Stimulated activated CD8-positive, alpha-beta memory T cell treated with anti-CD3 and anti-CD28 coated beads, Interleukin-12 subunit alpha, Interleukin-12 subunit beta, amount 100 ng/mL, for 24 hours (primary cell): ENCODE data around the gene MYO19.
"Not testable (repeated sequence)": the region's sequence is repeated elsewhere in the genome, so short reads cannot be mapped to it uniquely, and the experiment has no call there.

ENCODE experiments used
- DNase-seq: peaks from one replicate; pipeline ENCODE4 v3.0.0-alpha.2; 2020; ENCODE audit errors: extremely low read depth

The MYO19 gene

DNA sequence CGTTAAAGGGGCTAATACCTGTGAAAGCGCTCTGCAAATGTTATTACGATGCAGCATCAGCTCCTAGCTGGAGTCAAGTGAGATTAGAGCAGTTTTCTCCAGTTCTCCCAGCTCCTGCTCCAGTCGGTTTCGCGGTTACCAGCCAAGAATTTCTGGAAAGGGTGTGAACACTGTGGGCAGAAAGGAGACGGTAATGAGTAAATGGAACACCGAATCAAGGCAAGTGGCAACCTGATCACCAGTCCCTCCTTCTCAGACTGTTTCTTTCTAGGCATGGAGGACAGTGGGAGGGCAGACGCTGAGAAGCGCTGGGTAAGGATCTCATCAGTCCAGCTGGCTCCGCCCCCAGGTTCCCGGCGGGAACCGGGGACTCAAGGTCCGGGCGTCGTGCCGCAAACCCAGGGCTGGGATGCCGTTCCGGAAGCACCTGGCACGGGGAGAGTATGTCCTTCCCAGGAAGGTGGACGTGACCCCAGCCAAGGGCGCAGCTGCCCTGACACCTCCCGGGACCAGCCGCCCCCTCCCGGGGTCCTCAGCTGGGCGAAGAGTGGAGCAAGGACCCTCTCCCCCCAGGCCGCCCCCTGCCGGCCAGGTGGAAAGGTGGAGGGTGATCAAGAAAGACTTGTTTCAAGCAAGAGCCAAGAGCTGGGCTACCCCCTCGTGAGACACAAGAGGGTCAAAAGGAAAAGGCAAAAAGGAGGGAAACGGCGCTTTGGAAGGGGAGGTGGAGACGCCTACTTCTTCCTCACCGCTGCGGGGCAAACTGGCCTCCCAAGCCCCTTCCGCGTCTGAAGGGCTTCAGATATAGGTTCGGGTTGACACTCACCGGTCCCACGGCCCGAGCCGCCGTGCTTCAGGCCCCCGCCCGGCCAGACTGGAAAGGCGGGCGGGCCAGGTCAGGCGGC is 481 bp downstream of the MYO19 start:
- no peak for DNase-seq

DNA sequence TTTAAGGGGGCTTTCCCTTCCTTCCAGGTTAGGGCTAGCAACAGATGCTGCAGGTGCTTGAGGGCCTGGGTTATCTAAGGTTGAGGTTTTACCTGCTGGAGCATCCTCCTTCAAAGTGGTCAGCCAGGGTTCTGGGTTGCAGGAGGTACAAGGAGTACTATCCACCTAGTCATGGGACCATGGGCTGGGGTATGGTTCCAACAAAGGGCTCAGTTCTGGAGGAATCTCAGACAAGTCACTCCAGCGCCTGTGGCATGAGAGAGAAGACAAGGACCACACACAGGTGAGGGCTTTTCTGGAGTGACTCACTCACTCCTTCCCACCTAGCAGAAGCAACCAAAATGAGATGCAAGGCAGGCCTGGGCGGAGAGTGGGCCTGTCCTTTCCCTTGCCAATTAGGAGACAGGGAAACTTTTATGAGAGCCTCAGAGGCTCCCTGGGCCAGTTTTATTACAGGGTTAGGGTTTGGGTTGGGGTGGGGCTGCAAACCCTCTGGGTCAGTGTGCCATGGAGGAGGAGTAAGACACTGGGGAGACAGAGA is 2.2 kb downstream of the MYO19 start:
- DNase-seq: no peak

DNA sequence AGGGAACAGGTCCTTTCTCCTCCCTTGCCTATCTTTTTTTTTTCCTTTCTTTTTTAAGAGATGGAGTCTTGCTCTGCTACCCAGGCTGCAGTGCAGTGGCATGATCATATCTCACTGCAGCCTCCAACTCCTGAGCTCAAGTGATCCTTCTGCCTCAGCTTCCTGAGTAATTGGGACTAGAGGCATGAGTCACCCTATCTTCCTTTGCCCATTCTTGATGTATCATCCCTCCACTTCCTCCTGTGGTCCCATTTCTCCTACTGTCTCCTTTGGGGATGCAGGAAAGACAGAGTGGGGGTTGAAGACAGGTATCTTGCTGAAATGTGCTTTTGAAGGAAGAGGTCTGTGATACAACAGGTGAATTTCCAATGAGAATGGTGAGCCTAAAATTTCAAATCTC is 5.5 kb downstream of the MYO19 start:
- DNase-seq: no peak

DNA sequence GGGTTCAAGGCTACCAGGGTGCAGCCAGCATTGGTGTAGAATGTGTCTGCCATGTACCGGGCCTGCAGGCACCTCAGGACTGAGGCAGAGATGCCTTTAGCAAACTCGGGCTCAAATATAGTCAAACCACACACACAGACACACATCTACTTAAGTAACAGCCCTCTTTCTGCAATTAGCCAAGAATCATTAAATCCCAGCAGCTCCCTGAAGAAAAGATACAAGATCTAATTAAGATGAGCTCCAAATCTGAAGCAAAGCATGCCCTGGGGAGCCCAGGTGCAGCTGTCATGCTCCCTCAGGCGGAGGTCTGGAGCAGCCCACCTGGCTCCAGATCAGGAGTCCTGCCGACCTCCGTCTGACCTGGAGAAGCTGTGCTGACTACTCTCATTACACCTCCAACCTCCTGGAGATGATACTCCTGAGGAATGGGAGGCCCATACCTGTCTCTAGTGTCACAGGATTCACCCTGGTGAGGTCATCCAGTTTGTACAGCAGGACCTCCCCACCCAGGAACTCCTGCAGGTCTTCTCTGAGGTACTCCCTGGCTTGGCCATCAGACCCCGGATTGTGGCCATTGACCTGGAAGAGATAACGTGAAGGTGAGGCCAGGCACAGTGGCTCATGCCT is 6.9 kb downstream of the MYO19 start:
- DNase-seq: no peak

DNA sequence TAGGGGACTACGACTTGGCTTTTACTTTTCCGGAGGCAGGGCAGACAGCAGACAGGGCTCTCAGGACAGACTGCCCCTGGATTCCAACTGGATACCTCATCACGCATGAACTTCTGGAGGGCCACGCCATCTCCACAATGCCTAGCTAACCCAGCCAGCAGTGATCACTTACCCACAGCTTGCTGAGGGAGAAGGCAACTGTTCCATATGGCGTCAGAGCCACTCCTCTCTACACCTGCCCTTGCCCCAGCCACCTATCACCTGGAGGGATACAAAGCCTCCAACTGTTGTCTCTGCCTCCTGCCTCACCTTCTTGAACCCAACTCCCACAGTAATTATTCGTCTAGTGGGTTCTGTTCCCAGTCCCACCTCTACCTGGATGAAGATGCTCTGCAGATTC is 8.8 kb downstream of the MYO19 start:
- DNase-seq: no peak

DNA sequence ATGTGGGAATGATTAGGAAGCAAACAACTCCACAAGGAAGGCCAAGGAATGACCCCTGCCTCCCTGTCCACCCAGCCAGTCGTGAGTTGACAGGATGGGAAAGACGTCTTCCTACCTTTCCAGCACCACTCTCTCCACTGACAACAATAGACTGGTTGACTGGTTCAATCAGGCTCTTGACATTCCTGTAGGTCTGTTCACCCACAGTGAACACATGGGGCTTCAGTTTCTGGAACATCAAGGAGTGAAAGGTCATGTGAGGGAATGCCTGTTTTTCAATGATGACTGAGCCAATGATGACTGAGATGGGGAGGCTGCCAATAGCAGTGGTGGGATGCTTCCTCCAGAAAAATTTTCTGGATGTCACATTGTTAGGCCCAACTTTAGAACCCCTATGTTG is 9.6 kb downstream of the MYO19 start:
- DNase-seq: no peak

DNA sequence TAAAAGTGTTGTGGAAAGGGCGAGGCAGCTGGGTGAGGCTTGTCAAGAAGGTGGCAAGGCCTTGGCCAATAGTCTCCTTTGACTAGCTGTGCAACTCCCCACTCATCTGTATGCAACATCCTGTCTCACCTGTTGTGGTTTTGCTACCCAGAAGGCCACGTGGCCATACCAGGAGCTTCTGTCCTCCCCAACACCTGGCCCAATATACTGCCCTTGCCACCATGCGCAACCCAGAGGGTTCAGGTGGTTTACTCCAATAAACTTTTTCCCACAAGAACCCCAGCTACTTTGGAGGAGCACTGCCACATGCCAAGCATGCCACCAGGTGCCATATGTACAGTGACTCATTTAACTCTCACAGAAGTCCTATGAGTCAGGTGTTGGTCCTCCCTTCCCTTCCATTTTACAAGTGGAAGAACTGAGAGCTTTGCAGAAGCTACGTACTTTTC is 10.2 kb downstream of the MYO19 start:
- no peak for DNase-seq

DNA sequence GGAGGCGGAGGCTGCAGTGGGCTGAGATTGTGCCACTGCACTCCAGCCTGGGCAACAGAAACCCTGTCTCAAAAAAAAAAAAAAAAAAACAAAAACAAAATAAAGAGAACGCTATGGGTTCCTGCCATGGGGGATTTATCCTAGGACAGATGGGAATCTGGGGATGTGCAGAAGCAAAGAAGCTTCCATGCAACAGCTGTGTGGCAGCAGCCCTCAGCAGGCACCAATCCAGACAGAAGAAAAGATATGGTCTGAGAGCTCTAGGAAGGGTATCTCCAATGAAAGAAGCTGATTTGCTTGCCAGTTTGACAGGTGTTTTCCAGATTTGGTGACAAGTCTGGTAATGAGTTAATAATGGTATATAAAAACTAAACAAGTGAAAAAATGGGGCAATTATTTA is 11.6 kb downstream of the MYO19 start:
- DNase-seq: no peak

DNA sequence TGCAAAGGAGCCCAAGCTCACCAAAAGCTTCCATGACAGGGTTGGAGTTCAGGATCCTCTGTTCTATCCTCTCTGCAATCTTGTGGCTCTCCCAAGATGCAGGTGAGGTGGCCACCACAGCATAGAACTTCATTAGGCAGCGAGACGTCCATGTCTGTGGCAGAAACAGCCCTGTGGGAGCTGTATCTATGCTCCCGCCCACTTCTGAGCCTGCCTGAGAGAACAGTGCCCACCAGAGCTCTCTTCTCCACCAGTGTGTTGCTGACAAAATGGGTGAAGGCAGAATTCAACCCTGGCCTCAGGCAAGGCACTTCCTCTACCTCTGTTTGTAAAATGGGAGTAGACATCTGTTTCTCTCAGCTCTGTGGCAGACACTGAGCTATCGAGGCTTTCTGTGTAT is 18.8 kb downstream of the MYO19 start:
- no peak for DNase-seq

DNA sequence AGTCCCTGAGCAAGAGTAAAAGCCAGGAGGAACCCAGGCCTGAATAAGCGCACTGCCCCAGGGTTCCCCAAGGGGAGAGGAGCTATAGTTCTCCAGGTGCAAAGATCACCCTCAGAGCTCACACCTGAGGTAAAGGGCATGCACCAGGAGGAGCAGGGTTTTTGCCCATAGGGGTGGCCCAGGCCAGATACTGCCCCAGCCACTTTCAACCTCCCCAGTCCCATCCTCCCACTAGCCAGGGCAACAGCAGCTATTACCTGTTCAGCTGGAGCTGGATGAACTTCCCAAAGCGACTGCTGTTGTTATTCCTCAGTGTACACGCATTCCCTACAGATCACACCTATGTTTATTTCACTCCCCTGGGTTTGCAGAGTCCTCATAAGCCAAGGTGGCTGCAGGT is 19.8 kb downstream of the MYO19 start:
- DNase-seq: no peak

DNA sequence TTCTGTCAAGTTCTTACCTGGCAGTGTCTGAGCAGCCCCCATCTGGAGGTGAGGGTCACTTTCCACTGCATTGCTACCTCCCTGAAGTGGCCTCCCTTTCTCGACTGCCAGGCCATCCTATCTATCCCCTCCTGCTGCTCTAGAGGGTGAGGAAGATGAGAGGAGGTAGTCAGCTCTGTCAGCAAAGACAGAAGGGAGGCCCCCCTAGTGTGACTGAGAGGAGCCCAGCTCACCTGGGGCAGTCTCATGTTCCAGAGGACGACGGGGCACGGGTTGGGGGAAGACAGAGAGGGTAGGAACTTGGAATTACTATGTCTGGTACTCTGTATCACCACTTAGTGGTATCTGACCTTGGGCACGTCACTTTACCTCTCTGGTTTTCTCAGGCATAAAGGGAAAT is 22.0 kb downstream of the MYO19 start:
- DNase-seq: no peak

DNA sequence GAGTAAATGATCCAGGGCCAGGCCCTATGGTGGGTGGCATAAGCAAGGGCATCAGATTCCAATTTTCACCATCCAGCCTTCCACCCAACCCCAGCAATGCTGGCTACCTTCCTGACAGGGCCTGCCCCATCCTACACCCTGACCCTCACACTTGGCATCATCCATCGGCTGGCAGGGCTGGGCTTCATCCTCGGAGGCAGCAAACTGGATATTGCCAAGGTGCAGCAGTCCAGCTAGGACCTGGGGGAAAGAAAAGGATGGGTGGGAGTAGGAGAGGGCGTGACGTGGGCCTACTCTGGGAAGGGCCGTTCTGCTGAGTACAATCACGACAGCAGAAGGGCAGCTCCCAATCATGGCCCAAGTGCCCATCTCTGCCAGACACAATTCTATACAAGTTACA is 23.5 kb downstream of the MYO19 start:
- no peak for DNase-seq

DNA sequence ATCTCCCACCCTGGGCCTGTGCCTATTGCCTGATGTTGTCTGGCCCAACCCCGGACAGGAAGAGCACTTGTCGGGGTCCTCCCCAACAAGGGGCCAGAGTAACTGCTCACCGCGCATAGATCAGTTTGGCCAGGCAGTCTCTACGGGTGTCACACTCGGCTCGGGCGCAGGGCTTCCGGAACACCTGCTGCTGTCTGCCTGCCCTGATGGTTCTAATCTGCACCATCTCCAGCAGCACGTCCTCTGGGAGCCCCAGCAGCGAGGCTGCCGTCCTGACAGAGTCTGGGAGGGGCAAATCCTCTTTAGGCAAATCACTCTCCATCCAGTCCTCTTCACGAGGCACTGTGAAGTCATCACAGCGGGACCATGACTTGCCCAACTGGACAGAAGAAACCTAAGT is 24.0 kb downstream of the MYO19 start:
- no peak for DNase-seq

DNA sequence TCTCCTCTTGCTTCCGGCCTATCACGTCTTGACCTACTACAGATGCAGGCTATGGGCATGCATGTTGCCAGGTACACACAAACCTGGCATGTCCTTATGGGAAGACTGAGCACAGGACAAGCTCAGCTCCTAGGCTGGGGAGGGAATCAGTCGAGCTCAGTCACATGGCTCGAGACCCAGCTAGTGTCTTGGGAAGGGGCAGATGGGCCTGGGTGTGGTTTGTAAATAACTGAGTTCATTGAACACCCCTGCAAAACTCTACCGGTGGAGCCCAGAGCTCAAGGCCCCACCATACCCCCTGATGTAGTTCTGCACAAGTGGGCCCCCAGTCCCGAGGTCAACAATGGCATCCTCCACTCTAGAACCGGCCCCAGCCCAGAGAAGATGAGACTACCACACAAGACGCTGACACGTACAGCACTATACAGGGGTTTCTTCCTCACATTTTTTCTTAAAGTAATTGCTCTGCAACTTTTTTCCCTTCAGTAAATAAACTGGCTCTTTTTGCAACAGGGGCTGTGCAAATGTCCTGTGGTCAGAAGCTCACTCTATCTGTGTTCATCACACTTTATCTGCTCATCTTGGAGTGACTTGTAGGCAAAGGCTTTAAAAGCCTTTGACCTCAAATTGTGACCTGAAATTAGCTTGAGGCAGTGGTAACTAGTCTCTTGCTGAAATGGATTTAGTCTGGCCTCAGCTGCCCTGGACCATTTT is 25.2 kb downstream of the MYO19 start:
- no peak for DNase-seq

DNA sequence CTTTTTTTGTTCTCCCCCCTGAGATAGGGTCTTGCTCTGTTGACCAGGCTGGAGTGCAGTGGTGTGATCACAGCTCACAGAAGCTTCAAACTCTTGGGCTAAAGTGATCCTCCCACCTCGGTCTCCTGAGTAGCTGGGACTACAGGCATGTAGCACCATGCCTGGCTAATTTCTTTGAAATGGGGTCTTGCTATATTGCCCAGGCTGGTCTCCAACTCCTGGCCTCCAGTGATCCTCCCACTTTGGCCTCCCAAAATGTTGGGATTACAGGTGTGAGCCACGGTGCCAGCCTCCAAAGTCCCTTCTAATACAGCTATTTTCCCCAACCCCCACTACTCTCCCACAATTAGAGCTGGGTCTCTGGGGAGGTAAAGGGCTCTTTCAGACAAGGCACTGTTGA is 26.2 kb downstream of the MYO19 start:
- not testable (repeated sequence) for DNase-seq

DNA sequence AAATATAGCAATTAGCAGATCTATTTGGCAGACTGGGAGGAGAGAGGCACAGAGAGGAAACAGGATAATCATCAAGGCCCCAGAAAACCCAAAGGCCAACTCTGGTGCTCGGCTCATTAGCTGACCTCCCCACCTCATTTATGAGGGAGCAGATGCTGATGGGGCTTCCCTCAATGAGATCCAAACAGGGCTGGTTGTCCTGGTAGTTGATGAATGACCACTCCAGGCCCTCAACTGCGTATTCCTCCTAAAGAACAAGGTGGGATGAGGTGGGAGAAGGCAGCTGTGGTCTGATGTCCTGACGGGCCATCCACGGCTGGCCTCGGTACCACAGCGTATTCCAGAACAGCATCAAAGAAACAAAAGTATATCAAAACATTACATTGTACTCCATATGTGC is 27.4 kb downstream of the MYO19 start:
- no peak for DNase-seq

DNA sequence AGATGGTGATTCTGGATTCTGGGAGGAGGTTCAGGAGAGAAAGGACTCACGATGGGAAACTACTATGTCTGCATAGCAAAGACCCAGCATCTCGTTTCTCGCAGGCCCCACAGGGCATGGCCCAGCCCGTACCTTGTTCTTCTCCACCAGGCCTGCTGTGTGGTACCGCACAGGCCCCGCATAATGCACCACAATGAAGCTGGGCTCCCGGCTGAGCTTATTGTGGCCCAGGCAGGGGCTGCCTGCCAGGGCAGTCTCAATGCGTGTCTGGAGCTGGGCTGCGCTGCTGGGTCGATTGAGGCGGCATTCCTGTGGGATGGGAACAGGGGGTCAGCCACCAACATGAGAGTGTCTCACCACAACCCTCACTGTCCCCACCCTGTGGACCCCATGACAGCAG is 27.8 kb downstream of the MYO19 start:
- no peak for DNase-seq

DNA sequence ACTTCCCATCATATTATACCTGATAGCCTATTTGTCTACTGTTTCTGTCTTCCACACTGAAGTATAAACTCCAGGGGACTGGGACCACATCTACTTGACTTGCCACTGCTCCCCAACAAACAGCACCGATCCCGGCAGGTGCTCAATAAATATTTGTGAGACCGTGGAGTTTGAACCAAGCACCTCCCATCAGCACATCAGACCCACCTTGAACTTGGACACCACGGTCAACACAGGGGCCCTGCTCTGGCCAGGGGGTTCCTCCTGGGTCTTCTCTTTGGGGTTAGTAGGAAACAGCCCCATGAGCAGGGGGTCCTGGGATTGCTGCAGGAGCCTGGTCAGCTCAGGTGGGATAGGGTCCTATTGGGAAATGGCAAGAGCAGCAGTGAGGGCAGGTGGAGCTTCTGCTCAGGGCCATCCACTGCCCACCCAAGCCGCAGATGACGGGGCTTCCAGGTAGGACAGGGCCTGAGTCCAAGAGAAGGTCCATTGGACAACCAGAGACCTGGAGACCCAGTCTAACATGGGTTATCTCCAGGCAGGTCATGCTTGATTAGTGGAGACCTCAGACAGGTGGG is 28.3 kb downstream of the MYO19 start:
- no peak for DNase-seq

DNA sequence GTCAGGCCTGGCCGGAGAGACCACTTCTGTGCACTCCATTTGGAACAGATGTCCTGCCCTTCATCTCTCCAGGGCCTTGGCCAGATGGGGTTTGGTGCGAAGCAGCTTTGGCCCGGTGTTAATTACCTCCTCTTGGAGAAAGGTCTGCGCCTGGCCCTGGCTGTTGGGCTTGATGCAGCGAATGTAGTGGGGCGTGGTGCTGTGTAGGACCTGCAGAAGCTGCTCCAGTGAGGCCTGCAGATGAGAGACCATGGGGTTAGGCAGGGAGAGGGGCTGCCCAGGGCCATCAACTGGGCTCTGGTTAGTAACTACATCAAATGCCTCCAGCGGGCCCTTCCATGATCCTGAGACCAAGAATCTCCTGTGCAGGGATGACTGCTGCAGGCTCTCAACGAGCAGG is 29.5 kb downstream of the MYO19 start:
- no peak for DNase-seq

DNA sequence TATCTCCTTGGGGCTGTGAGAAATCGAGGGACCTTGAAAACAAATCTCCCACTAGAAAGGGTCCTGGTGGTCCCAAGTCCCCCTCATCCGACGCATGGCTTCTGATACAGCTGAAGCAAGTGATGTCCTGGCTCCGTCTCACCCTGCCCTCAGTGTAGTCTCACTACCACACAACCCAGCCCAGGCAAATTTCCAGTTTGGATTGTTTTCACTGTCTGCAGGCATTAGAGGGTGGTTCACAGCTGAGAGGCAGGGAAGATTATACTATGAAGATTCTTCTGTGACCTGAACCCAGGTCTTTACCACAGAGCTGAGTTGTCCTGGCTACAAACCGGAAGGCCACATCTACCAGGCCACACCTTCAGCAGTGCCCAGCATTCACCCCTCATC is 30.5 kb downstream of the MYO19 start:
- no peak for DNase-seq

DNA sequence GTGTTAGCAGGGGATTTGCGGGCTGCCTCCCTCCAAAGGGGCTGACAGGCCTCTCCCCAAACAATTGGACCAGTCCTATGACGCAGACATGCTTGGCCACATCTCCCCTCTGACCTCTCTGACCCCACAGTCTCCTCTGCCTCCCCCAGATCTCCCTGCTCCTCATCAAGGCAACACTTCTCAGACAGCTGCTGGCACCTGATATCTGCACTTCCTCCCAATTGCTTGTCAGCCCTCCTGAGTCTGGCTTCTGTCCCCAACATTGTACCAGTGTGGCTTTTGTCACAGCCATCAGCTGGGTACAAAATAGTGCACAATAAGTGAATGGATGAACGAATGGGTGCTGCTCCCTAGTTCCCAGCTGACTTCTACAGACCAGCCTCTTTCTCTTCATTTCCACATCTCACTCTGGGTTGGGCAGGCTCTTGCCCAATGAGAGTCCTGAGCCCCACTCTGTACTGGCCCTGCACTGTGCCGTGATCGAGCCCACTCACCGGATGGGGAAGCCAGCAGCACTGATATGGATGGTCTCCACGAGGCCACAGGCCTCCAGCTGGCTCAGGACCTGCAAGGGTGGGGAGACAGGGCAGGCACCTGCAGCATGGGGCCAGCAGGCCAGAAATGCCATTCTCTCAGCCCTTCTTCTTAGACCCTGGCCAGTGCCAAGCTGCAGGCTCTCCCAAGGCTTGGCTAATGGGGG is 31.1 kb downstream of the MYO19 start:
- DNase-seq: no peak

DNA sequence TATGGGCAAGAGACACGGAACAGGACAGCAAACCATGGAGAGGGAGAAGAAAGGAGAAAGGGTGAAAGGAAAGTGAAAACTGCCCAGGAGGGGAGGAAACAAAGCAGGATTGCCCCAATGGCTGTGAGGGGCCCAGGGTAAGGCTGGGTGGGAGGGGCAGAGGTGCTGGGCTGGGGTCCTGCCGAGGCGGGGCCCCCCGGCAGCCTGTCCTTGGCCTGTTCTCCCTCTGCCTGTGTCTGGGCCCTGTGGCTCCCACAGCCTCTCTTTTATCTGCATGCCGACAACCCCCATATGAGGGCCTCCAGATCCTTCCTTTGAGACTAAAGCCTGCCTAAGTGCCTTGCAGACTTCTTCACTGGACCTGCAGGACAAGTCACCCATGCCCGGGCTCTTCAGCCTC is 32.7 kb downstream of the MYO19 start:
- DNase-seq: no peak
